Smooth muscle cell (in vitro differentiated cells): Measurements from ENCODE around the gene MUL1. TPM values are rescaled to one million over a fixed set of nuclear protein-coding genes. Genes with fewer than 3 reads are reported as not detected.
A peak's percentile ranks its signal among the peaks of the same experiment; 100 is the strongest.
"Not testable (repeated sequence)": the region's sequence is repeated elsewhere in the genome, so short reads cannot be mapped to it uniquely, and the experiment has no call there.

Experiments
- DNase-seq: peaks from one replicate; lab custom pipeline; 2025; ENCODE audit not compliant: unreplicated experiment; lab: John Stamatoyannopoulos, UW
- H2AFZ ChIP-seq: fragments of 200-600 bp; sonication (generic); 2 replicates; pipeline ENCODE4 v1.6.0; 2016; ENCODE audit warnings: antibody characterized with exemption, low read depth, mild to moderate bottlenecking
- H3F3A ChIP-seq: fragments of 200-600 bp; sonication (generic); 2 replicates; pipeline ENCODE4 v1.6.0; 2017; ENCODE audit warnings: antibody characterized with exemption, low read depth
- H3K27ac ChIP-seq: fragments of 200-600 bp; sonication (generic); 2 replicates; pipeline ENCODE4 v1.5.1; 2016; ENCODE audit warnings: low read depth, mild to moderate bottlenecking
- H3K27me3 ChIP-seq: fragments of 200-600 bp; sonication (generic); 2 replicates; pipeline ENCODE4 v1.6.1; 2016; ENCODE audit warnings: low read depth, mild to moderate bottlenecking
- H3K36me3 ChIP-seq: fragments of 200-600 bp; sonication (generic); 2 replicates; pipeline ENCODE4 v1.5.1; 2016; ENCODE audit warnings: low read depth
- H3K4me1 ChIP-seq: fragments of 200-600 bp; sonication (generic); 2 replicates; pipeline ENCODE4 v1.5.1; 2016; ENCODE audit warnings: low read depth
- H3K4me2 ChIP-seq: fragments of 200-600 bp; sonication (generic); 2 replicates; pipeline ENCODE4 v1.6.0; 2016; ENCODE audit warnings: mild to moderate bottlenecking
- H3K4me3 ChIP-seq: fragments of 200-600 bp; sonication (generic); 2 replicates; pipeline ENCODE4 v1.5.1; 2016; ENCODE audit warnings: mild to moderate bottlenecking
- H3K79me2 ChIP-seq: fragments of 200-600 bp; sonication (generic); 2 replicates; pipeline ENCODE4 v1.6.0; 2016; ENCODE audit warnings: low read depth, mild to moderate bottlenecking
- H3K9ac ChIP-seq: fragments of 200-600 bp; sonication (generic); 2 replicates; pipeline ENCODE4 v1.6.0; 2016; ENCODE audit warnings: low read depth
- H3K9me3 ChIP-seq: fragments of 200-600 bp; sonication (generic); replicated peaks from 2 replicates; pipeline ENCODE4 v1.5.1; 2016; ENCODE audit warnings: low read depth
- H4K20me1 ChIP-seq: fragments of 200-600 bp; sonication (generic); 2 replicates; pipeline ENCODE4 v1.6.0; 2016; ENCODE audit warnings: low read depth
- WGBS: methylation state at CpG from one replicate; pipeline ENCODE4 v1.1.7; 2016; ENCODE audit warnings: low lambda C conversion rate; 5-methylcytosine and 5-hydroxymethylcytosine counted together
- polyA plus RNA-seq: library from polyadenylated mRNA; unstranded; fragments of >200 nt; fragmentation: Nextera tagmentation; extraction: Ambion mirVana; gene quantifications from 2 replicates; pipeline ENCODE4 v1.2.1, GENCODE V29; 2016
- total RNA-seq: library from RNA; depleted of rRNA; stranded (reverse); fragments of >200 nt; gene quantifications from 2 replicates; pipeline ENCODE4 v1.2.3, GENCODE V29; 2014
- TF ChIP-seq, protein P1 (sequence below): fragments of 200-600 bp; sonication (generic); IDR thresholded peaks from 2 replicates; pipeline ENCODE4 v1.5.1; 2017; ENCODE audit warnings: borderline replicate concordance, mild to moderate bottlenecking, antibody characterized with exemption; ENCODE audit not compliant: insufficient read depth, poor library complexity, severe bottlenecking

The MUL1 gene
- total and polyA plus RNA-seq, 2 experiments from 2014 or later, result 38.7 to 42.4 TPM

- H3K27ac ChIP-seq, result peak overlapping the region; percentile 87
- peaks cover 9% of the 10 kb centered on the region for H4K20me1 ChIP-seq
Observed at GRCh38 chr1:20497506-20497905, 10.4 kb downstream of the MUL1 start.

DNA sequence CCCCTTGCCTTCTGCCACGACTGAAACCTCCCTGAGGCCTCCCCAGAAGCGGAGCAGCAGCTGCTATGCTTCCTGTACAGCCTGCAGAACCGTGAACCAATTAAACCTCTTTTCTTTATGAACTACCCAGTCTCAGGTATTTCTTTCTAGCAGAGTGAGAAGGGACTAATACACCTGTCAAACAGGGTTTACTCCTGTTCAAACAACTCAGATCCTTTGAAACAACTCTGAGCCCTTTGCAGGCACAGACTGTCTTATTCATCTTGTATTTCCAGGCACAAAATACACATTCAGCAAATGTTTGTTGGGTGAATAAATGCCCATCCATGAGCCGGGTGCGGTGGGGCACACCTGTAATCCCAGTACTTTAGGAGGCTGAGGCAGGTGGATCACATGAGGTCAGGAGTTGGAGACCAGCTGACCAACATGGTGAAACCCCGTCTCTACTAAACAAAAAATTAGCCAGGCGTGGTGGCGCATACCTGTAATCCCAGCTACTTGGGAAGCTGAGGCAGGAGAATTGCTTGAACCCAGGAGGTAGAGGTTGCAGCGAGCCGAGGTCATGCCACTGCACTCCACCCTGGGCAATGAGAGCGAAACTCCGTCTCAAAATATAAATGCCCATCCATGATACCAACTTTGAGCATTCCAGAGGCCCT lies 11.1 kb downstream of the MUL1 start:
- WGBS, result 90% methylated on average over 12 of the region's 12 CpGs
- DNase-seq, H3K9ac ChIP-seq, H4K20me1 ChIP-seq, H3K36me3 ChIP-seq, H3K4me1 ChIP-seq, H3K9me3 ChIP-seq, H3F3A ChIP-seq, H3K79me2 ChIP-seq, H3K4me2 ChIP-seq, H2AFZ ChIP-seq, H3K27me3 ChIP-seq, H3K4me3 ChIP-seq: not testable (repeated sequence)
- H3K27ac ChIP-seq, result peak overlapping the region; percentile 87

More at GRCh38 chr1:20497506-20497905, 10.4 kb downstream of the MUL1 start:
- Histone ChIP-seq H3K79me2 (no peaks in the 10 kb centered on the region), H3K4me2 (no peak overlapping the region), H3K9me3 (no peaks in the 10 kb centered on the region), H2AFZ (no peak overlapping the region), H3K27me3 (no peaks in the 10 kb centered on the region), H3K4me3 (no peak overlapping the region), H3K4me1 (no peaks in the 10 kb centered on the region), H3K9ac (no peak overlapping the region), H3F3A (no peaks in the 10 kb centered on the region), H3K36me3 (no peaks in the 10 kb centered on the region)
- no peak for DNase-seq
- TF ChIP-seq, protein P1, sequence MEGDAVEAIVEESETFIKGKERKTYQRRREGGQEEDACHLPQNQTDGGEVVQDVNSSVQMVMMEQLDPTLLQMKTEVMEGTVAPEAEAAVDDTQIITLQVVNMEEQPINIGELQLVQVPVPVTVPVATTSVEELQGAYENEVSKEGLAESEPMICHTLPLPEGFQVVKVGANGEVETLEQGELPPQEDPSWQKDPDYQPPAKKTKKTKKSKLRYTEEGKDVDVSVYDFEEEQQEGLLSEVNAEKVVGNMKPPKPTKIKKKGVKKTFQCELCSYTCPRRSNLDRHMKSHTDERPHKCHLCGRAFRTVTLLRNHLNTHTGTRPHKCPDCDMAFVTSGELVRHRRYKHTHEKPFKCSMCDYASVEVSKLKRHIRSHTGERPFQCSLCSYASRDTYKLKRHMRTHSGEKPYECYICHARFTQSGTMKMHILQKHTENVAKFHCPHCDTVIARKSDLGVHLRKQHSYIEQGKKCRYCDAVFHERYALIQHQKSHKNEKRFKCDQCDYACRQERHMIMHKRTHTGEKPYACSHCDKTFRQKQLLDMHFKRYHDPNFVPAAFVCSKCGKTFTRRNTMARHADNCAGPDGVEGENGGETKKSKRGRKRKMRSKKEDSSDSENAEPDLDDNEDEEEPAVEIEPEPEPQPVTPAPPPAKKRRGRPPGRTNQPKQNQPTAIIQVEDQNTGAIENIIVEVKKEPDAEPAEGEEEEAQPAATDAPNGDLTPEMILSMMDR, result no peak
- 80% methylated on average over 6 of the region's 6 CpGs for WGBS

DNA sequence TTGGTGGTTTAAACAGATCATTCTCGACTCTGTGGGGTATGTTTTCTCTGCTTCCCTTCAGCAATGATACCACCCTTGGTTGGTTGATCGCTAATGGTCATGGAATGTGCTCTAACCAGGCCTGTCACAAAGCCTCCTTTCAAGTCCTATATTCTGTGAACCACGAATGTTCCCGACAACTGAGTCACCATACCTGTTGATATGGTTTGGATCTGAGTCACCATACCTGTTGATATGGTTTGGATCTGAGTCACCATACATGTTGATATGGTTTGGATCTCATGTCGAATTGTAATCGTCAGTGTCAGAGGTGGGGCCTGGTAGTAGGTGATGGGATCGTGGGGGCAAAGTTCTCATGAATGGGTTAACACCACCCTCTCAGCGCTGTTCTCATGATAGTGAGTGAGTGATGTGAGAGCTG lies 11.7 kb downstream of the MUL1 start:
- Histone ChIP-seq H3K4me1 (no peaks in the 10 kb centered on the region), H4K20me1 (peaks cover 7% of the 10 kb centered on the region), H2AFZ (no peak overlapping the region), H3F3A (no peaks in the 10 kb centered on the region), H3K27me3 (no peaks in the 10 kb centered on the region), H3K79me2 (no peaks in the 10 kb centered on the region), H3K27ac (peak overlapping the region; percentile 87), H3K9ac (no peak overlapping the region), H3K9me3 (no peaks in the 10 kb centered on the region), H3K36me3 (no peaks in the 10 kb centered on the region), H3K4me3 (no peak overlapping the region), H3K4me2 (peak overlapping the region; percentile 19)
- DNase-seq, result no peak
- TF ChIP-seq, protein P1, result no peak
- WGBS, result 44% methylated on average over 8 of the region's 8 CpGs

- DNase-seq, result no peak
- Histone ChIP-seq H3K4me3 (no peak overlapping the region), H3K27ac (peak overlapping the region; percentile 87), H2AFZ (no peak overlapping the region), H3K4me1 (no peaks in the 10 kb centered on the region), H3K9ac (peak overlapping the region; percentile 23), H3F3A (no peaks in the 10 kb centered on the region), H3K4me2 (peak overlapping the region; percentile 19), H3K79me2 (no peaks in the 10 kb centered on the region), H3K27me3 (no peaks in the 10 kb centered on the region), H3K36me3 (no peaks in the 10 kb centered on the region), H3K9me3 (no peaks in the 10 kb centered on the region), H4K20me1 (peaks cover 7% of the 10 kb centered on the region)
- WGBS, result 86% methylated on average over 1 of the region's 1 CpG
- TF ChIP-seq, protein P1, result no peak
Observed at GRCh38 chr1:20495661-20496060, 12.3 kb downstream of the MUL1 start.
